K562 (cell line): ENCODE measurements around the gene SPATA21. TPM values are rescaled to one million over a fixed set of nuclear protein-coding genes. Genes with fewer than 3 reads are reported as not detected.

Experiments used
- ARID3A ChIP-seq: IDR thresholded peaks from 2 replicates; pipeline ENCODE4 v1.6.1; 2012; ENCODE audit warnings: low read depth, low read length, improper control_type of control experiment, borderline replicate concordance
- ATF4 ChIP-seq: fragments of 450-650 bp; formaldehyde crosslinking; IDR thresholded peaks from 2 replicates; pipeline ENCODE4 v1.4.0; 2022; ENCODE audit warnings: mild to moderate bottlenecking, moderate library complexity
- BMI1 ChIP-seq: fragments of 150-350 bp; IDR thresholded peaks from 2 replicates; pipeline ENCODE4 v1.6.1; 2014; ENCODE audit warnings: low read length
- CBX1 ChIP-seq: sonication (generic); IDR thresholded peaks from 2 replicates; pipeline ENCODE4 v1.6.1; 2016; ENCODE audit warnings: antibody characterized with exemption, low read depth, mild to moderate bottlenecking
- CLOCK ChIP-seq: fragments of 250-450 bp; sonication (Bioruptor Pico); IDR thresholded peaks from 2 replicates; pipeline ENCODE4 v1.4.0; 2020; ENCODE audit warnings: mild to moderate bottlenecking, moderate library complexity, borderline replicate concordance
- EWSR1 ChIP-seq: fragments of 450-650 bp; IDR thresholded peaks from 2 replicates; pipeline ENCODE4 v1.6.1; 2018; ENCODE audit warnings: borderline replicate concordance, mild to moderate bottlenecking, low read depth, moderate library complexity; ENCODE audit not compliant: partially characterized antibody
- FOSL1 ChIP-seq: fragments of 200-800 bp; sonication (Bioruptor generic); conservative IDR thresholded peaks from 2 replicates; pipeline ENCODE4 v1.6.1; 2016; ENCODE audit warnings: missing genetic modification characterization, missing compliant biosample characterization
- GMEB1 ChIP-seq: fragments of 250-450 bp; sonication (Bioruptor Pico); IDR thresholded peaks from 2 replicates; pipeline ENCODE4 v1.4.0; 2020; ENCODE audit warnings: mild to moderate bottlenecking
- MAFF ChIP-seq: IDR thresholded peaks from 2 replicates; pipeline ENCODE4 v1.6.1; 2012; ENCODE audit warnings: low read length, improper control_type of control experiment
- MTA2 ChIP-seq: fragments of 450-650 bp; IDR thresholded peaks from 2 replicates; pipeline ENCODE4 v1.6.1; 2016; ENCODE audit warnings: low read depth
- MTA3 ChIP-seq: fragments of 450-650 bp; formaldehyde crosslinking; IDR thresholded peaks from 2 replicates; pipeline ENCODE4 v1.6.1; 2017; ENCODE audit warnings: mild to moderate bottlenecking, borderline replicate concordance
- NFE2L1 ChIP-seq: fragments of 450-650 bp; IDR thresholded peaks from 2 replicates; pipeline ENCODE4 v1.6.1; 2016; ENCODE audit warnings: missing genetic modification characterization, low read depth, mild to moderate bottlenecking, missing compliant biosample characterization, moderate library complexity, borderline replicate concordance
- PHB2 ChIP-seq: fragments of 450-650 bp; IDR thresholded peaks from 2 replicates; pipeline ENCODE4 v1.6.1; 2017; ENCODE audit warnings: low read depth
- RBM22 ChIP-seq: fragments of 200-400 bp; formaldehyde crosslinking; IDR thresholded peaks from 2 replicates; pipeline ENCODE4 v1.6.1; 2018; ENCODE audit warnings: low read length, low read depth; ENCODE audit not compliant: poor library complexity, severe bottlenecking
- RFX1 ChIP-seq: fragments of 450-650 bp; IDR thresholded peaks from 2 replicates; pipeline ENCODE4 v1.6.1; 2016; ENCODE audit warnings: mild to moderate bottlenecking, moderate library complexity
- TCF7L2 ChIP-seq: fragments of 150-350 bp; IDR thresholded peaks from 2 replicates; pipeline ENCODE4 v1.6.1; 2016; ENCODE audit warnings: low read depth, mild to moderate bottlenecking, low read length, moderate library complexity
- ZBTB43 ChIP-seq: sonication (generic); formaldehyde crosslinking; IDR thresholded peaks from 2 replicates; pipeline ENCODE4 v1.8.0; 2023; ENCODE audit warnings: mild to moderate bottlenecking, missing genetic modification reagents
- ZKSCAN3 ChIP-seq: fragments of 250-450 bp; sonication (Bioruptor Pico); IDR thresholded peaks from 2 replicates; pipeline ENCODE4 v1.4.0; 2020
- ZNF408 ChIP-seq: fragments of 250-450 bp; sonication (Bioruptor Pico); IDR thresholded peaks from 2 replicates; pipeline ENCODE4 v1.4.0; 2020; ENCODE audit warnings: low read depth, mild to moderate bottlenecking, moderate library complexity
- polyA plus RNA-seq, 8 experiments: library from polyadenylated mRNA; depleted of rRNA in 4 of 8; stranded (reverse) in 5 of 8; unstranded in 3 of 8; fragments of >200 nt; fragmentation: Nextera tagmentation in 2 of 8; fragmentation: Illumina TruSeq in 1 of 8; extraction: Ambion mirVana in 2 of 8; extraction: Trizol in 1 of 8; gene quantifications; 2 replicates each; pipeline versions ENCODE4 v1.2.1 to v1.2.3, GENCODE V29; 2011 to 2014; ENCODE audit warnings: inconsistent platforms in 1 of 8, missing spikeins in 1 of 8
- total RNA-seq, 7 experiments: library from RNA; depleted of rRNA in 6 of 7; stranded (reverse); fragments of >200 nt in 6 of 7; fragmentation: Illumina TruSeq in 2 of 7; extraction: Trizol in 2 of 7; gene quantifications; 2 replicates each; pipeline versions ENCODE4 v1.2.1 to v1.2.3, GENCODE V29; 2011 to 2021; ENCODE audit warnings: low replicate concordance in 1 of 7
- TF ChIP-seq, protein P1 (sequence below): sonication (generic); formaldehyde crosslinking; IDR thresholded peaks from 2 replicates; pipeline ENCODE4 v1.5.0; 2020; ENCODE audit warnings: missing genetic modification reagents

Gene SPATA21
- total and polyA plus RNA-seq, 9 of the 15 experiments (the other 6 are each of a cell fraction or from before 2014, with no cell fraction given): 0.10 to 0.36 (median 0.13) TPM; not detected in 3

GRCh38 chr1:16366722-16367257 is 70.4 kb downstream of the SPATA21 start, which contains the start of gene SZRD1 (continued):
- no peak for TF ChIP-seq ZKSCAN3 (CRISPR knock-in tag)
- TF ChIP-seq EWSR1: no peak
- no peak for TF ChIP-seq PHB2
- TF ChIP-seq RBM22: no peak
- TF ChIP-seq ZBTB43 (CRISPR knock-in tag): no peak
- TF ChIP-seq NFE2L1 (tag): no peak
- TF ChIP-seq FOSL1 (tag): peak; percentile 63
- TF ChIP-seq ZNF408 (CRISPR knock-in tag): no peak
- no peak for TF ChIP-seq TCF7L2
- peak; percentile 68; the same call in 1 of the 2 replicates for TF ChIP-seq ARID3A
- no peak for TF ChIP-seq MTA3
- TF ChIP-seq GMEB1 (CRISPR knock-in tag): peak; percentile 79
- TF ChIP-seq CBX1: no peak
- no peak for TF ChIP-seq BMI1
- no peak for TF ChIP-seq MTA2
- TF ChIP-seq, protein P1, sequence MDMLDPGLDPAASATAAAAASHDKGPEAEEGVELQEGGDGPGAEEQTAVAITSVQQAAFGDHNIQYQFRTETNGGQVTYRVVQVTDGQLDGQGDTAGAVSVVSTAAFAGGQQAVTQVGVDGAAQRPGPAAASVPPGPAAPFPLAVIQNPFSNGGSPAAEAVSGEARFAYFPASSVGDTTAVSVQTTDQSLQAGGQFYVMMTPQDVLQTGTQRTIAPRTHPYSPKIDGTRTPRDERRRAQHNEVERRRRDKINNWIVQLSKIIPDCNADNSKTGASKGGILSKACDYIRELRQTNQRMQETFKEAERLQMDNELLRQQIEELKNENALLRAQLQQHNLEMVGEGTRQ (CRISPR knock-in tag): no peak
- TF ChIP-seq RFX1: no peak
- TF ChIP-seq ATF4 (CRISPR knock-in tag): 0 out of 2 replicates have a peak, but pooled peaks have one; percentile 52
- TF ChIP-seq CLOCK: no peak
- TF ChIP-seq MAFF: no peak
